ENCODE data around the gene AK1. TPM values are rescaled to one million over a fixed set of nuclear protein-coding genes. Genes with fewer than 3 reads are reported as not detected.

AK1 gene
- total RNA-seq, 2 donors from 2014 or later: 19.0 to 22.8 TPM

- Mint-ChIP-seq H3K9me3 (no peaks in the 10 kb centered on the region), H3K36me3 (ENCODE audit: low read depth) (no peaks in the 10 kb centered on the region), H3K4me1 (peaks cover 14% of the 10 kb centered on the region), H3K27me3 (ENCODE audit: insufficient read depth) (no peaks in the 10 kb centered on the region), H3K27ac (peak overlapping the region; percentile 64), H3K4me3 (no peak overlapping the region)
- Histone ChIP-seq H3K27ac (ENCODE audit: low read depth, low read length) (no peak overlapping the region), H3K9ac (ENCODE audit: extremely low read depth, low read length, poor library complexity, severe bottlenecking) (no peak overlapping the region), H3K4me1 (ENCODE audit: control insufficient read depth, insufficient read depth, low read length) (no peaks in the 10 kb centered on the region), H3K36me3 (ENCODE audit: control insufficient read depth, insufficient read depth, low read length) (no peaks in the 10 kb centered on the region), H3K4me3 (ENCODE audit: low read length) (no peak overlapping the region), H3K27me3 (ENCODE audit: control insufficient read depth, insufficient read depth, low read length, poor library complexity, severe bottlenecking) (no peaks in the 10 kb centered on the region), H3K9me3 (ENCODE audit: control insufficient read depth, low read length) (no peaks in the 10 kb centered on the region)
- WGBS, 2 experiments (ENCODE audit: insufficient coverage in 1 of 2, insufficient read length in 1 of 2): 59 to 76% methylated on average over 8 to 17 of the region's 17 CpGs
- no peak for TF ChIP-seq CTCF (conservative IDR thresholded peaks at IDR 0.05)
- peak; percentile 91 for DNase-seq
These were observed 26.3 kb upstream of the AK1 start for GRCh38 chr9:127903557-127904475.

GRCh38 chr9:127899128-127899943 is 21.9 kb upstream of the AK1 start, which contains the start of gene ST6GALNAC6:
ST6GALNAC6 (minus strand) TSS chr9:127899603; CDS start chr9:127897981, 1,622 bp downstream.
- H3K36me3 ChIP-seq (ENCODE audit: control insufficient read depth, insufficient read depth, low read length): peaks cover 20% of the 10 kb centered on the region
- no peak within 1 kb of the TSS for H3K27ac ChIP-seq (ENCODE audit: low read depth, low read length)
- 2 to 16% methylated on average over 13 to 86 of the region's 89 CpGs for WGBS, 2 experiments (ENCODE audit: insufficient coverage in 1 of 2, insufficient read length in 1 of 2)
- Mint-ChIP-seq H3K27me3 (ENCODE audit: insufficient read depth) (no peaks in the 10 kb centered on the region), H3K4me1 (peaks cover 16% of the 10 kb centered on the region), H3K27ac (peak within 1 kb of the TSS; percentile 77), H3K4me3 (peak within 1 kb of the TSS; percentile 77), H3K36me3 (ENCODE audit: low read depth) (peaks cover 24% of the 10 kb centered on the region), H3K9me3 (peaks cover 5% of the 10 kb centered on the region)
- H3K4me1 ChIP-seq (ENCODE audit: control insufficient read depth, insufficient read depth, low read length): peaks cover 4% of the 10 kb centered on the region
- DNase-seq: peak; percentile 84
- peaks cover 9% of the 10 kb centered on the region for H3K9me3 ChIP-seq (ENCODE audit: control insufficient read depth, low read length)
- no peaks in the 10 kb centered on the region for H3K27me3 ChIP-seq (ENCODE audit: control insufficient read depth, insufficient read depth, low read length, poor library complexity, severe bottlenecking)
- peak within 1 kb of the TSS; percentile 82 for H3K4me3 ChIP-seq (ENCODE audit: low read length)
- no peak for TF ChIP-seq CTCF (conservative IDR thresholded peaks at IDR 0.05)
- H3K9ac ChIP-seq (ENCODE audit: extremely low read depth, low read length, poor library complexity, severe bottlenecking): peak within 1 kb of the TSS; percentile 60

GRCh38 chr9:127898433-127899127 is 21.1 kb upstream of the AK1 start:
- peaks cover 4% of the 10 kb centered on the region for H3K4me1 ChIP-seq (ENCODE audit: control insufficient read depth, insufficient read depth, low read length)
- H3K4me1 Mint-ChIP-seq: peaks cover 10% of the 10 kb centered on the region
- H3K36me3 Mint-ChIP-seq (ENCODE audit: low read depth): peaks cover 31% of the 10 kb centered on the region
- H3K9me3 Mint-ChIP-seq: peaks cover 10% of the 10 kb centered on the region
- peak overlapping the region; percentile 60 for H3K9ac ChIP-seq (ENCODE audit: extremely low read depth, low read length, poor library complexity, severe bottlenecking)
- no peak for TF ChIP-seq CTCF (conservative IDR thresholded peaks at IDR 0.05)
- peak overlapping the region; percentile 77 for H3K27ac Mint-ChIP-seq
- 31 to 69% methylated on average over 9 to 32 of the region's 32 CpGs for WGBS, 2 experiments (ENCODE audit: insufficient coverage in 1 of 2, insufficient read length in 1 of 2)
- H3K27ac ChIP-seq (ENCODE audit: low read depth, low read length): no peak overlapping the region
- peaks cover 27% of the 10 kb centered on the region for H3K36me3 ChIP-seq (ENCODE audit: control insufficient read depth, insufficient read depth, low read length)
- H3K9me3 ChIP-seq (ENCODE audit: control insufficient read depth, low read length): peaks cover 17% of the 10 kb centered on the region
- peak overlapping the region; percentile 79 for H3K4me3 ChIP-seq (ENCODE audit: low read length)
- H3K27me3 Mint-ChIP-seq (ENCODE audit: insufficient read depth): no peaks in the 10 kb centered on the region
- H3K4me3 Mint-ChIP-seq: peak overlapping the region; percentile 77
- peak; percentile 73 for DNase-seq
- no peaks in the 10 kb centered on the region for H3K27me3 ChIP-seq (ENCODE audit: control insufficient read depth, insufficient read depth, low read length, poor library complexity, severe bottlenecking)

Data from endodermal cell (in vitro differentiated cells).